ENCODE results near the gene TREH. TPM values are rescaled to one million over a fixed set of nuclear protein-coding genes. Genes with fewer than 3 reads are reported as not detected.
A peak's percentile ranks its signal among the peaks of the same experiment; 100 is the strongest.

TREH gene
- total RNA-seq, 1 experiment from 2014 or later: 0.15 TPM

DNA sequence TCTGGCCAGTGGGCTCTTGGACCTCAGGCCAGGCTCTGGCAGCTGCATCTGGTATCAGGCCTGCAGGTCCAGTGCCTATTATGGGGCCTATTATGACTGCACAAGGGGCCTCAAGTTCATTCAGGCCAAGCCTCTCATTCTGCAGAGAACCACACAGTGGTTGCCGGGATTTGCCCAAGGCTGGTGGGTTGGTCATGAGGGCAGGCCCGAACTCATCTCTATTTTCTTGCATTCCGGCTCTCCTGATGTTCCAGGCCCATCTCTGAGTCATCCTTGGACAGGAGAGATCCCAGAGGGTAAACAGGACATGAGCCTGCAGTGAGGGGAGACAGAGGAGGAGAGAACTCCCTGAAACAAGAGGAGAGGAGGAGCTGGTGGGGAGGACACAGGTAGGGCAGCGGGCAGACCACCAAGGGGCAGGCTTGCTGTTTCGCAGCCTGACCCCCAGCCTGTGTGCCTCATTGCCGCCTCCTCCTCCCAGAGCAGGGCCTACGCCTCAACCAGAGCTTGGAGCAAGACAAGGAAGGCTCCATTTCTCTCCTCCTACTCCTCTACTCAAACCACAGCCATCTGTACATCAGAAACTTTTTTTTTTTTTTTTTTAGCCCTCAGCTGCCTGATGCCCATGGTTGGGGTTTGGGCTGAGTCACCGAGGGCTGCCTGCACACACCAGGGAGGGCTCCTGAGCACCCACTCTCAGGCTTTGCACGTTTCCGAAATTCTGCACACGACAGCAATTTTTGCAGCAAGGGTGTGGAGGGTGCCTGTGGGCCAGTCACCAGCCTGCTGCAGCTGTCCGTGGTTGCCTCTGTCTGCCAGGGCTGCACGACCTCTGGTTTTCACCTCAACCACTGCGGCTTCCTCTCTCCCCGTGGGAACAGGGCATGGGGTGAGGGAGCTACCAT, 12.7 kb upstream of the TREH start:
- ChIA-PET POLR2A (no interaction called here), CTCF (no interaction called here), RAD21 (ENCODE audit: low non-redundant PET in 1 of 2, low total read pairs in 2 of 2, uncharacterized antibody in 2 of 2, unreplicated experiment in 2 of 2) (no interaction called here)
- no peak overlapping the region for H3K27ac ChIP-seq (ENCODE audit: low read depth, low read length)
- H3K9me3 ChIP-seq (ENCODE audit: control insufficient read depth in 1 of 2, insufficient read depth in 1 of 2, low read depth in 1 of 2, low read length in 2 of 2): no peaks in the 10 kb centered on the region
- H3K9ac ChIP-seq (ENCODE audit: low read length): no peak overlapping the region
- DNase-seq (ENCODE audit: low read depth, low spot score) (no peak), ATAC-seq (no peak)
- H3K27me3 ChIP-seq (ENCODE audit: insufficient read depth, low read length): no peaks in the 10 kb centered on the region
- no peak overlapping the region for H2AFZ ChIP-seq (ENCODE audit: low read depth, low read length, poor library complexity, severe bottlenecking)
- H3K4me1 ChIP-seq (ENCODE audit: control insufficient read depth in 1 of 2, insufficient read depth in 2 of 2, low read length in 2 of 2): peaks cover 5 to 33% of the 10 kb centered on the region in 2 experiments; a peak in 3 of 4 replicates
- H4K20me1 ChIP-seq (ENCODE audit: insufficient read depth): no peaks in the 10 kb centered on the region
- H3K9me2 ChIP-seq (ENCODE audit: insufficient read depth): no peaks in the 10 kb centered on the region
- no TSS peak for BruUV-seq (replicated peaks)
- H3K4me3 ChIP-seq (replicated peaks in 1 of 2; ENCODE audit: low read depth in 1 of 2, low read length in 2 of 2): no peak overlapping the region
- TF ChIP-seq RAD21 (IDR thresholded peaks at IDR 0.05; ENCODE audit: low read depth) (no peak), CBX3 (IDR thresholded peaks at IDR 0.05; ENCODE audit: low read depth) (no peak), ATF3 (IDR thresholded peaks at IDR 0.05) (no peak)
- no peak overlapping the region; the same call in 1 of the 2 replicates for H3K4me2 ChIP-seq (ENCODE audit: low read length)
- H3K36me3 ChIP-seq (ENCODE audit: control insufficient read depth in 1 of 2, insufficient read depth in 2 of 2, low read length in 2 of 2): no peaks in the 10 kb centered on the region
- H3K79me2 ChIP-seq (ENCODE audit: insufficient read depth, low read length): no peaks in the 10 kb centered on the region
- intact Hi-C loops (cut with micrococcal nuclease): loop anchor here (10.0 kb wide), 1 partner anchor 537 kb away; the partner anchor contains the start of gene SCN4B

DNA sequence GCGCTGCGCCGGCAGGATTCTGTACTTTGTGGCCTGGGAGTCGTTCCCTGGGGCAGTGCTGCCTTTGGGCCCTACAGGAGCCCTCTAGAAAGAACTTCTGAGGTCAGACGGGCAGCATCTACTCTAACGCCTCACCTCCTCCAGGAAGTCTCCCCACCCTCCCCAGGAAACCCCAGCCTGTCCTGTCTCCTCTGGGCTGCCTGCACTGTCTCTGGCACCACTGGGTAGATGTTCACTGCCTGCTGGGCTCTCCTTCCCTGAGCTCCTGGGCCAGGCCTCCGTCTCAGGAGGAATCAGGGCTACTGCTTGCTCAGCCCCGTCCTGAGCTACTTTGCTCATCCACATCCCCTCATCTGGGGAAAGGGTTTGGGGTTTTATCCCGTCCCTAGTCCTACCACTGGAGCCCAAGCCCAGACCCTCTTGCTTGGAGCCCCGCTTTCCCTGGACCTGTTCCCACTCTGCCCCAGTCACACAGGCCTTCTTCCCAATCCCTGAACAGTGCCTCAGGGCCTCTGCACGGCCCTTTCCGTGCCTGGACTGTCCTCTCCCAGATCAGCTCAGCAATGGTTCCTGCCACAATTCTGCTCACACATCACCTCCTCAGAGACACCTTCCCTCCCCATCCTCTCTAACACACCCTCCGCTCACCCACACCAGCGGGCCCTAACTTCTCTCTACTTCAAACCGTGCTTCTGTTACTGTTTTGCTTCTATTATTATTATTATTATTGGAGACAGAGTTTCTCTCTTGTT, 11.3 kb upstream of the TREH start:
- Histone ChIP-seq H3K9ac (ENCODE audit: low read length) (0 out of 2 replicates have a peak overlapping the region, but pooled peaks have one; percentile 54), H3K27ac (ENCODE audit: low read depth, low read length) (peak overlapping the region; percentile 69; the same call in 1 of the 2 replicates), H3K79me2 (ENCODE audit: insufficient read depth, low read length) (no peaks in the 10 kb centered on the region), H3K9me2 (ENCODE audit: insufficient read depth) (no peaks in the 10 kb centered on the region), H4K20me1 (ENCODE audit: insufficient read depth) (no peaks in the 10 kb centered on the region), H3K9me3 (ENCODE audit: control insufficient read depth in 1 of 2, insufficient read depth in 1 of 2, low read depth in 1 of 2, low read length in 2 of 2) (no peaks in the 10 kb centered on the region), H3K4me3 (replicated peaks in 1 of 2; ENCODE audit: low read depth in 1 of 2, low read length in 2 of 2) (no peak overlapping the region), H3K36me3 (ENCODE audit: control insufficient read depth in 1 of 2, insufficient read depth in 2 of 2, low read length in 2 of 2) (no peaks in the 10 kb centered on the region), H3K4me1 (ENCODE audit: control insufficient read depth in 1 of 2, insufficient read depth in 2 of 2, low read length in 2 of 2) (peaks cover 5 to 28% of the 10 kb centered on the region in 2 experiments; a peak in 3 of 4 replicates), H2AFZ (ENCODE audit: low read depth, low read length, poor library complexity, severe bottlenecking) (no peak overlapping the region), H3K27me3 (ENCODE audit: insufficient read depth, low read length) (no peaks in the 10 kb centered on the region), H3K4me2 (ENCODE audit: low read length) (peak overlapping the region; percentile 83)
- POLR2A ChIA-PET: interaction anchor here (1.6 kb wide), 3 partner anchors 102 to 239 kb away, joined by 5 to 6 read pairs (median 6); no protein-coding TSS in a partner anchor
- intact Hi-C loops (cut with micrococcal nuclease): loop anchor here (1.0 to 10.0 kb wide), 4 partner anchors 100 to 536 kb away; partner anchors contain the start of genes HYOU1, SCN4B and UPK2
- no TSS peak for BruUV-seq (replicated peaks)
- no peak for DNase-seq (ENCODE audit: low read depth, low spot score)
- no peak for ATAC-seq
- RAD21 ChIA-PET (ENCODE audit: low non-redundant PET in 1 of 2, low total read pairs in 2 of 2, uncharacterized antibody in 2 of 2, unreplicated experiment in 2 of 2): interaction anchor here (0.5 to 1.2 kb wide), 4 partner anchors 193 to 267 kb away, joined by 3 to 4 read pairs (median 3); no protein-coding TSS in a partner anchor
- CTCF ChIA-PET: interaction anchor here (0.7 to 3.1 kb wide), 18 partner anchors 8 to 505 kb away, joined by 3 to 28 read pairs (median 6); partner anchors contain the start of genes DDX6, TREH and UPK2
- TF ChIP-seq CEBPB (IDR thresholded peaks at IDR 0.05; ENCODE audit: low read depth) (no peak), TCF7L2 (IDR thresholded peaks at IDR 0.05; ENCODE audit: borderline replicate concordance, extremely low read depth, insufficient read depth, insufficient read length) (no peak), CTCF (IDR thresholded peaks at IDR 0.05 in 2 of 3, conservative IDR thresholded peaks at IDR 0.05 in 1 of 3; ENCODE audit: borderline replicate concordance in 1 of 3, insufficient read depth in 1 of 3, low read depth in 2 of 3, low read length in 2 of 3) (no peak), SRF (IDR thresholded peaks at IDR 0.05; ENCODE audit: low read depth) (no peak), EGR1 (IDR thresholded peaks at IDR 0.05; ENCODE audit: low read depth) (no peak), JUND (IDR thresholded peaks at IDR 0.05) (no peak), SP1 (IDR thresholded peaks at IDR 0.05; ENCODE audit: low read depth) (no peak)
